Suprapubic skin (tissue), 4 donors: ENCODE measurements around the gene PRSS58.

ENCODE experiments used
- CTCF ChIP-seq, 2 donors: fragments of 200-600 bp in 1 of 2; fragments of 450-650 bp in 1 of 2; sonication (generic) in 1 of 2; IDR thresholded peaks; one replicate each; pipeline ENCODE4 v1.5.1; 2016 to 2019; ENCODE audit warnings: antibody characterized with exemption in 2 of 2, mild to moderate bottlenecking in 1 of 2, moderate library complexity in 1 of 2
- EP300 ChIP-seq: sonication (generic); formaldehyde crosslinking; IDR thresholded peaks from one replicate; pipeline ENCODE4 v1.6.1; 2017; ENCODE audit warnings: antibody characterized with exemption
- POLR2A ChIP-seq, 2 donors: fragments of 450-650 bp; IDR thresholded peaks; one replicate each; pipeline ENCODE4 v1.6.1; 2017; ENCODE audit warnings: antibody characterized with exemption in 2 of 2, mild to moderate bottlenecking in 2 of 2, moderate library complexity in 2 of 2
- POLR2AphosphoS5 ChIP-seq, 3 donors: sonication (generic); formaldehyde crosslinking; IDR thresholded peaks; one replicate each; pipeline ENCODE4 v1.6.1; 2017; ENCODE audit warnings: antibody characterized with exemption in 3 of 3

GRCh38 chr7:142300689-142301088 lies 42.8 kb upstream of the PRSS58 start:
- TF ChIP-seq POLR2A (IDR thresholded peaks at IDR 0.05) (no peak), CTCF (IDR thresholded peaks at IDR 0.05) (no peak), POLR2AphosphoS5 (IDR thresholded peaks at IDR 0.05) (no peak), EP300 (no peak)
